ENCODE measurements around the gene PCSK4. TPM values are rescaled to one million over a fixed set of nuclear protein-coding genes. Genes with fewer than 3 reads are reported as not detected.

Gene PCSK4
- total and polyA plus RNA-seq, 9 donors = 0.76 to 3.1 (median 0.84) TPM

DNA sequence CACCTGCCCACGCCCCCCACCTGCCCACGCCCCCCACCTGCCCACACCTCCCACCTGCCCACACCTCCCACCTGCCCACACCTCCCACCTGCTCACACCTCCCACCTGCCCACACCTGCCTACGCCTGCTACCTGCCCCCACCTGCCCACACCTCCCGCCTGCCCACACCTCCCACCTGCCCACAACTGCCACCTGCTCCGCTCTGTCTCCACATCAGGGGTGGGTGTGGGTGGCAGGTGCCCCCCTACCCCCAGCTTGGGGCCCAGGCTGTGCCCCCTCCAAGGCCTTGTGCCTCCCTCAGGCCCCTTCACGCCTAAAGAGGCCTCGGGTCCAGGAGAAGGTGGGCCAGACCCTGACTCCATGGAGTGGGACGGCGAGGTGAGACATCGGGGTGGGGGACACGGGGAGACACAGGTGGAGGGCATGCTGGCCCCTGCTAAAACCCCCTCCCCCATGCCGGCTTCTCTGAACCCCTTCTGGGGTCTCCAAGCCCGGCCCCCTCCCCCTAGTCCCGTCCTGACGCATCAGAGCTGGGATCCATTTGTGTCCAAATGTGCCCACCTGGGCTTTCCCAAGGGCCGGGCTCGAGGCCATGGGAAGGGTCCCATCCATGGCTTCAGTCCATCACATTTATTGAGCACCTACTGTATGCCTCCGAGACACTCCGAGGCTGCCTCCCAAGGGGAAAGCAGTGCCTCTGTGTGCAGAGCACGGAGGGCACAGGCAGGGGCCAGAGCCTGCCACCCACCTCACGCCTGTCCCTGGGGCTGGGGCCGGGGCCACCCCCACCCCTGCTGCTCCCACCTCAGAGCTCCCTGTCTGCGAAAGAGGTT is 38.7 kb upstream of the PCSK4 start:
- no peak overlapping the region for H3K27ac ChIP-seq (ENCODE audit: low read length)
- H3K9me3 ChIP-seq (replicated peaks; ENCODE audit: control insufficient read depth, low read depth, low read length) = no peaks in the 10 kb centered on the region
- peaks cover 40% of the 10 kb centered on the region for H3K27me3 ChIP-seq (ENCODE audit: control insufficient read depth, insufficient read depth, low read length)
- H3K4me1 ChIP-seq (ENCODE audit: control insufficient read depth, insufficient read depth, low read length) = peaks cover 3% of the 10 kb centered on the region
- WGBS (ENCODE audit: insufficient coverage) = 75% methylated on average over 18 of the region's 23 CpGs
- no peaks in the 10 kb centered on the region for H3K36me3 ChIP-seq (ENCODE audit: control insufficient read depth, insufficient read depth, low read length)
- no peak overlapping the region for H3K4me3 ChIP-seq (ENCODE audit: low read length)
- DNase-seq = no peak

DNA sequence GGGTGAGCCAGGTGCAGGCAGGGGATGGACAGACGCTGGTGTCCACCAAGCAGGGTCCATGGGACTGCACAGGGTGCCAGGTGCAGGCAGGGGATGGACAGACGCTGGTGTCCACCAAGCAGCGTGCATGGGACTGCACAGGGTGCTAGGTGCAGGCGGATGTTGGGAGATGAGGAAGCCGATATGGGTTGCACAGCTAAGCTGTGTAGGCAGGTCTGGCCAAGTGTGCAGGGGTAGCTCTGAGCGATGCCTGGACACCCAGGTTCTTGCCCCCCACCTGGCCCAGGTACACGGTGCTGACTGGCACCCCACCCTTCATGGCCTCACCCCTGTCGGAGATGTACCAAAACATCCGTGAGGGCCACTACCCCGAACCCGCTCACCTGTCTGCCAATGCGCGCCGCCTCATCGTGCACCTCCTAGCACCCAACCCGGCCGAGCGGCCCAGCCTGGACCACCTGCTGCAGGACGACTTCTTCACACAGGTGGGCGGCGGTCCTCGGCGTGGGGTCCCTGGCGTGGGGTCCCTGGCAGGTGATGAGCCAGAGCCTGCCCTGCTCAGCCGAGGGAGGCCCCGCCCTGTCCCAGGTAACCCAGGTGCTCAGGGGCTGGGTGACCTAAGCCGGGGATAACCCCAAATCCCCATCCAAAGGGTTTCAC is 37.6 kb upstream of the PCSK4 start:
- Histone ChIP-seq H3K4me1 (ENCODE audit: control insufficient read depth, insufficient read depth, low read length) (peaks cover 3% of the 10 kb centered on the region), H3K27ac (ENCODE audit: low read length) (no peak overlapping the region), H3K9me3 (replicated peaks; ENCODE audit: control insufficient read depth, low read depth, low read length) (no peaks in the 10 kb centered on the region), H3K27me3 (ENCODE audit: control insufficient read depth, insufficient read depth, low read length) (peaks cover 45% of the 10 kb centered on the region), H3K36me3 (ENCODE audit: control insufficient read depth, insufficient read depth, low read length) (no peaks in the 10 kb centered on the region), H3K4me3 (ENCODE audit: low read length) (no peak overlapping the region)
- 86% methylated on average over 27 of the region's 27 CpGs for WGBS (ENCODE audit: insufficient coverage)
- DNase-seq = no peak

DNA sequence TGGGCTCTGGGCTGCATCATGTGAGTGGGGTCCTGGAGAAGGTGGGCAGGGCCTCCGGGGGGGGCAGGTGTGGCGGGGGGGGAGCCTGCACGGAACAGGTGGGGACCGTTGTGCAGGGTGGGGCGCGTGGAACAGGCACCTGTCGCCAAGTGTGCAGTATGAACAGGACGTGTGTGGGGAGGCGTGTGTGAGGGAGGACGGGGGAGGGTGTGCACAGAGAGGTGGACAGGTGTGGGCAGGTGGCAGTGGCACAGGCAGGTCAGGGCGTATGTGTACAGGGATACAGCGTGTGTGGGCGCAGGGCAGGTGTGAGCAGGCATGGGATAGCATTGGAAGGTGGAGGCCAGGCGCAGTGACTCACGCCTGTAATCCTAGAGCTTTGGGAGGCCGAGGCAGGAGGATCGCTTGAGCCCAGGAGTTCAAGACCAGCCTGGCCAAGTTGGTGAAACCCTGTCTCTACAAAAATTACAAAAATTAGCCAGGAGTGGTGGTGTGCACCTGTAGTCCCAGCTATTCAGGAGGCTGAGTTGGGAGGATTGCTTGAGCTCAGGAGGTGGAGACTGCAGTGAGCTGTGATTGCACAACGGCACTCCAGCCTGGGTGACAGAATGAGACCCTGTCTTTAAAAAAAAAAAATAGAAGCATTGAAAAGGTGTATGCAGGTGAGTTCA is 37.0 kb upstream of the PCSK4 start:
- Histone ChIP-seq H3K4me1 (ENCODE audit: control insufficient read depth, insufficient read depth, low read length) (peaks cover 3% of the 10 kb centered on the region), H3K27me3 (ENCODE audit: control insufficient read depth, insufficient read depth, low read length) (peaks cover 49% of the 10 kb centered on the region), H3K4me3 (ENCODE audit: low read length) (no peak overlapping the region), H3K36me3 (ENCODE audit: control insufficient read depth, insufficient read depth, low read length) (no peaks in the 10 kb centered on the region), H3K9me3 (replicated peaks; ENCODE audit: control insufficient read depth, low read depth, low read length) (no peaks in the 10 kb centered on the region), H3K27ac (ENCODE audit: low read length) (no peak overlapping the region)
- DNase-seq = no peak
- WGBS (ENCODE audit: insufficient coverage) = 78% methylated on average over 17 of the region's 18 CpGs

DNA sequence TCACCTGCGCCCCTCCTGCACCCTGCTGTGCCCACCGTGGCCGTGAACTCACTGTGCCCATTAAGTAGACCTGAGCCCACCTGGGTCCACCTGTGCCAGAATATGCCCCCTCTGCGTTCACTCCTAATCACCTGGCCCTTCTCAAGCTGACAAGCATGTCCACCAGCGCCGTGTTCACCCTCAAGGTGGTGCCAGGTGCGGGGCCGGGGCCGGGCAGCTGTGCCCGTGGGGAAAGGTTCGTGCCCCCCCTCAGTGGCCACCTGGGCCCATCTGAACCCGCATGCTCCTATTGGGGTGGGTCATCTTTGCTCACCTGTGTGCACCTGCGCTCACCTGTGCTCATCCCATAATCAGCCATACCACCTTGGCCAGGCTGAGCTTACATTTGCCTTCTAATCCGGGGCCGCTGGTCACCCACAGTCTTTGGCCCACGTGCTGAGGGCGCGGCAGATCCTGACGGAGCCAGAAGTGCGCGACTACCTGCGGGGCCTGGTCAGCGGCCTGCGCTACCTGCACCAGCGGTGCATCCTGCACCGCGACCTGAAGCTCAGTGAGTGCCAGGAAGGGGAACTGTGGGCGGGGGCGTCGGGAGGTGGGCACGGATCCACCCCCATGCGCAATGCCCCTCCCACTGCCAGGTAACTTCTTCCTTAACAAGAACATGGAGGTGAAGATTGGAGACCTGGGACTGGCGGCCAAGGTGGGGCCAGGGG is 36.1 kb upstream of the PCSK4 start:
- Histone ChIP-seq H3K27me3 (ENCODE audit: control insufficient read depth, insufficient read depth, low read length) (peaks cover 52% of the 10 kb centered on the region), H3K4me1 (ENCODE audit: control insufficient read depth, insufficient read depth, low read length) (peaks cover 10% of the 10 kb centered on the region), H3K27ac (ENCODE audit: low read length) (no peak overlapping the region), H3K36me3 (ENCODE audit: control insufficient read depth, insufficient read depth, low read length) (no peaks in the 10 kb centered on the region), H3K9me3 (replicated peaks; ENCODE audit: control insufficient read depth, low read depth, low read length) (no peaks in the 10 kb centered on the region), H3K4me3 (ENCODE audit: low read length) (no peak overlapping the region)
- DNase-seq = no peak
- 81% methylated on average over 31 of the region's 33 CpGs for WGBS (ENCODE audit: insufficient coverage)

DNA sequence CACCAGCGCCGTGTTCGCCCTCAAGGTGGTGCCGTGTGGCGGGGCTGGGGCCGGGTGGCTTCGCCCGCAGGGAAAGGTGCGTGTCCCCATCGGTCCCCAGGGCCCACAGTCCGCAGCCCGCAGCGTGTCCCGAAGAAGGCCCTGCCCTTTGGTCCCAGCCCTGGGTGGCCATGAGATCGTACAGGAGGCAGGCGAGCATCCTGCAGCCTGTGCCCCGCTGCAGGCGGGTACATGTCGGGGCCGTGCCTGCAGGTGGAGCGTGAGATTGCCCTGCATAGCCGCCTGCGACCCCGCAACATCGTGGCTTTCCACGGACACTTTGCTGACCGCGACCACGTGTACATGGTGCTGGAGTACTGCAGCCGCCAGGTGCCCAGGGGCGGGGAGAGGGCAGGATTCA is 35.2 kb upstream of the PCSK4 start:
- no peak overlapping the region for H3K4me3 ChIP-seq (ENCODE audit: low read length)
- 57% methylated on average over 31 of the region's 31 CpGs for WGBS (ENCODE audit: insufficient coverage)
- no peaks in the 10 kb centered on the region for H3K36me3 ChIP-seq (ENCODE audit: control insufficient read depth, insufficient read depth, low read length)
- DNase-seq = no peak
- H3K4me1 ChIP-seq (ENCODE audit: control insufficient read depth, insufficient read depth, low read length) = peaks cover 10% of the 10 kb centered on the region
- peaks cover 54% of the 10 kb centered on the region for H3K27me3 ChIP-seq (ENCODE audit: control insufficient read depth, insufficient read depth, low read length)
- no peak overlapping the region for H3K27ac ChIP-seq (ENCODE audit: low read length)
- no peaks in the 10 kb centered on the region for H3K9me3 ChIP-seq (replicated peaks; ENCODE audit: control insufficient read depth, low read depth, low read length)

DNA sequence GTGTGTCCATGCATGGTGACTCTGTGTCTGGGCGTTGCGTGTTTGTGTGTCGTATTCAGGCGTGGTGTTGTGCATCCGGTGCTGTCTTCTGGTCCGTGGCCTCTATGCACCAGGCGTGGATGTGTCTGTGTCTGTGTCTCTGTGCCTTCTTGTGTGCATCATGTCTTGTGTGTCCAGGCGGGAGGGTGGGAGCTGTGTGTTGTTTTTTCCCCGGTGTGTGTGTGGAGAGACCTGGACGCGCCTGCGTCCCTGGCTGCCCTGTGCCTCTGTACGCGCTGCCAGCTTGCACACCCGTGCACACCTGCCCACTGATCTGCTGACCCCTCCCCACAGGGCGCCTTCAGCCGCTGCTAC is 34.8 kb upstream of the PCSK4 start:
- no peak overlapping the region for H3K4me3 ChIP-seq (ENCODE audit: low read length)
- DNase-seq = no peak
- H3K27me3 ChIP-seq (ENCODE audit: control insufficient read depth, insufficient read depth, low read length) = peaks cover 57% of the 10 kb centered on the region
- 59% methylated on average over 16 of the region's 17 CpGs for WGBS (ENCODE audit: insufficient coverage)
- no peak overlapping the region for H3K27ac ChIP-seq (ENCODE audit: low read length)
- H3K9me3 ChIP-seq (replicated peaks; ENCODE audit: control insufficient read depth, low read depth, low read length) = no peaks in the 10 kb centered on the region
- H3K4me1 ChIP-seq (ENCODE audit: control insufficient read depth, insufficient read depth, low read length) = peaks cover 10% of the 10 kb centered on the region
- no peaks in the 10 kb centered on the region for H3K36me3 ChIP-seq (ENCODE audit: control insufficient read depth, insufficient read depth, low read length)

DNA sequence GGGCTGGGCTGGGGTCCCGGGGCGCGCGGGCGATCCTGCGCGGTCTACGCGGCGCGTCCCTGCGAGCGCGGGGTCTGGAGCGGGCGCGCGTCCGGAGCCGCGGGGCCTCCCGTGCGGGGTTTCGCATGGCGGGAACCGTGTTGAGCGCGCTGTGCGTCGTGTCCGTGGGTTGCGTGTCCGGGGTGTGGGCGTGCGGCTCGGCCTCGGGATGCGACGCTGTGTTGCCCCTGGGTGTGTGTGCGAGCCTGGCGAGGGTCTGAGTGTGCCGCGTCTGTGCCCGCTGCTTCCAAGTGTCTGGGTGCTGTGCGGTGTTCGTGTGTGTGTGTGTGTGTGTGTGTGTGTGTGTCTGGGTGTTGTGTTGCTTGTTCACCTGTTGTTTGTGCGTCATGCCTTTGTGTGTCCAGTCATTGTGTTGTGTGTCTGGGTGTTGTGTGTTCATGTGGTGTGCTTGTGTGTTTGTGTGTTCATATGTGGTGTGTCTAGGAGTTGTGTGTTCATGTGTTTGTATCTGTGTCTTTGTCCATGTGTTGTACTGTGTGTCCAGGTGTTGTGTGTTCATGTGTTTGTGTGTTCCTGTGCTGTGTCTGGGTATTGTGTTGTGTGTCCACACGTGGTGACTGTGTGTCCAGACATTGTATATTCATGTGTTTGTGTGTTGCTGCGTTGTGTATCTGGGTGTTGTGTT is 34.3 kb upstream of the PCSK4 start:
- no peaks in the 10 kb centered on the region for H3K9me3 ChIP-seq (replicated peaks; ENCODE audit: control insufficient read depth, low read depth, low read length)
- H3K27me3 ChIP-seq (ENCODE audit: control insufficient read depth, insufficient read depth, low read length) = peaks cover 57% of the 10 kb centered on the region
- H3K27ac ChIP-seq (ENCODE audit: low read length) = no peak overlapping the region
- no peak for DNase-seq
- 11% methylated on average over 48 of the region's 49 CpGs for WGBS (ENCODE audit: insufficient coverage)
- H3K4me1 ChIP-seq (ENCODE audit: control insufficient read depth, insufficient read depth, low read length) = peaks cover 10% of the 10 kb centered on the region
- H3K36me3 ChIP-seq (ENCODE audit: control insufficient read depth, insufficient read depth, low read length) = no peaks in the 10 kb centered on the region
- H3K4me3 ChIP-seq (ENCODE audit: low read length) = no peak overlapping the region

DNA sequence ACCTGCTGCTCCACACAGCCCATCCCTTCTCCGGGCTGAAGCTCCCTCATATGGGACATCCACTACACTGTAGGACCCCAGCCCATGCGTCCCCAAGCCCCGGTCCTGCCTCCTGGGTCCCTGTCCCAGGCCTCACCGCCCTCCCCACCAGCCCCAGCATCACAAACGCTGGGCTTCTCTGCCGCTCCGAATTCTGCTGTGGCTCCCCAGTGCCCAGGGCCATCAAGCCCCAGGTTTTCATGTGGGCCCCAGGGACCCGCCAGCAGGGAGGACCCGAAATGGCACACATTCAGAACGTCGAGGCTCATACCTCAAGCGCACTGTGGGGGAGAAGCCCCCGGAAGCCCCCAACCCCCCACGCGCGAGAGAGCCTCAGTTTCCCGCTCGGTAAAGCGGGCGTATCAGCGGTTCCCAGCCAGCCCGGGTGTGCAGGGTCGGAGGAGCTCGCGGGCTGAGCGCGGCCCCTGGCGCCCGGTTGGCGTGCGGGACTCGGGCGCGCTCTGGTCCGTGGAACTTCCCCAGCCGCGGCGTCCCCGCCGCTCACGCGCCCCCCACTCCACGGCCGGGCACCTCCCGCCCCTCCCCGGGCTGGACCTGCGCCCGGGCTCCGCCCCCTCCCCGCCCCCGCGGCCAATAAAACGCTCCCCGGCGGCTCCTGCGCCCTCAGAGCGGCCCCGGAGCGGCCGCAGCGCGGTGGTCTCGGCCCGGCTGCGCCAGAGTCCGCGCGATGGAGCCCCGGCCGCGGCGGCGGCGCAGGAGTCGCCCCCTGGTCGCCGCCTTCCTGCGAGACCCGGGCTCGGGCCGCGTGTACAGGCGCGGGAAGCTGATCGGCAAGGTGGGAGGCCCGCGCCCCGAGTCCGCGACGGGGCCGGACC is 33.5 kb upstream of the PCSK4 start, which contains the start of gene PLK5:
Gene PLK5, plus strand, starts transcription at position 666 of the 875 bp plus-strand sequence. CDS start 2,920 bp downstream, outside the sequence.
- 6% methylated on average over 85 of the region's 92 CpGs for WGBS (ENCODE audit: insufficient coverage)
- Histone ChIP-seq H3K4me3 (ENCODE audit: low read length) (no peak within 1 kb of the TSS), H3K27me3 (ENCODE audit: control insufficient read depth, insufficient read depth, low read length) (peaks cover 56% of the 10 kb centered on the region)

DNA sequence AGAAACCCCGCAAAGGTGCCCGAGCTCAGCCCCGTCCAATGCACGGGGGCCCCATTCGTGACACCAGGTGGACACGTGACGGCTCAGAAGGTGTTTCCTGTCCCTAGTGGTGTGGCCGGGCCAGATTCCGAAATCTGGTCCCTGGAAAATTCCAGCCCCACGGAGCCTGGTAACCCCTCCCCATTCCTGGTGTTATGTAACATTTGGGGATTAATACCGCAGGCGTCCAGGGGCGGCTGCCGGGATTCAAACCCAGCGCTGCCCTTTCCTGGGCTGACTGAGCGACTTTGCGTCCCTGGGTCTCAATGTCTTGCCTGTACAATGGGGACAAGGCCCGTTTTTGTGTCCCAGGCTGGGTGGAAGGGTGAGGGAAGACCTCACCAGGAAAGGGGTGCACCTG is 32.7 kb upstream of the PCSK4 start:
- peaks cover 10% of the 10 kb centered on the region for H3K4me1 ChIP-seq (ENCODE audit: control insufficient read depth, insufficient read depth, low read length)
- no peak overlapping the region for H3K4me3 ChIP-seq (ENCODE audit: low read length)
- WGBS (ENCODE audit: insufficient coverage) = 56% methylated on average over 6 of the region's 18 CpGs
- no peak overlapping the region for H3K27ac ChIP-seq (ENCODE audit: low read length)
- no peak for DNase-seq
- no peaks in the 10 kb centered on the region for H3K9me3 ChIP-seq (replicated peaks; ENCODE audit: control insufficient read depth, low read depth, low read length)
- H3K27me3 ChIP-seq (ENCODE audit: control insufficient read depth, insufficient read depth, low read length) = peaks cover 62% of the 10 kb centered on the region
- no peaks in the 10 kb centered on the region for H3K36me3 ChIP-seq (ENCODE audit: control insufficient read depth, insufficient read depth, low read length)

More for the DNA sequence above, 33.5 kb upstream of the PCSK4 start, which contains the start of gene PLK5:
- Histone ChIP-seq H3K36me3 (ENCODE audit: control insufficient read depth, insufficient read depth, low read length) (no peaks in the 10 kb centered on the region), H3K27ac (ENCODE audit: low read length) (no peak within 1 kb of the TSS), H3K4me1 (ENCODE audit: control insufficient read depth, insufficient read depth, low read length) (peaks cover 10% of the 10 kb centered on the region), H3K9me3 (replicated peaks; ENCODE audit: control insufficient read depth, low read depth, low read length) (no peaks in the 10 kb centered on the region)
- no peak for DNase-seq
